IMR-90 (cell line): ENCODE measurements around the gene LIPH. TPM values are rescaled to one million over a fixed set of nuclear protein-coding genes. Genes with fewer than 3 reads are reported as not detected.

Source experiments
- ATAC-seq: fragments of 200-7000 bp; cut with Tn5 transposase; 2 replicates; pipeline ENCODE4 v1.9.1; 2020; ENCODE audit warnings: low read depth, mild to moderate bottlenecking, moderate library complexity
- BruUV-seq: library from RNA; stranded (reverse); fragments of 400-500 nt; replicated peaks from 2 replicates; lab custom pipeline; 2021; lab: Mats Ljungman, UMichigan
- CTCF ChIA-PET: fragments of 300-600 bp; formaldehyde crosslinking; extraction: SDS; loops from one replicate; lab custom pipeline; 2021; ENCODE audit warnings: antibody characterized with exemption; lab: Yijun Ruan, JAX
- POLR2A ChIA-PET: fragments of 300-600 bp; sonication (Branson Sonifier 250); formaldehyde crosslinking; loops from one replicate; lab custom pipeline; 2022; ENCODE audit warnings: antibody characterized with exemption; ENCODE audit not compliant: unreplicated experiment; lab: Charles Lee
- DNase-seq: peaks from one replicate; pipeline ENCODE4 v3.0.0; 2013
- H2AFZ ChIP-seq: replicated peaks from 2 replicates; pipeline ENCODE3; 2013; ENCODE audit warnings: low read length, mild to moderate bottlenecking; ENCODE audit not compliant: poor library complexity
- H2AK5ac ChIP-seq: 2 replicates; pipeline ENCODE4 v1.6.1; 2013; ENCODE audit warnings: low read depth, low read length, inconsistent platforms
- H2AK9ac ChIP-seq: replicated peaks from 2 replicates; pipeline ENCODE3; 2013; ENCODE audit warnings: mild to moderate bottlenecking, low read depth, low read length, moderate library complexity; ENCODE audit not compliant: poor library complexity
- H2BK120ac ChIP-seq: 2 replicates; pipeline ENCODE4 v1.6.1; 2013; ENCODE audit warnings: low read depth, low read length, inconsistent platforms
- H2BK15ac ChIP-seq: 3 replicates; pipeline ENCODE4 v1.6.1; 2013; ENCODE audit warnings: low read depth, low read length, inconsistent platforms
- H2BK20ac ChIP-seq: 2 replicates; pipeline ENCODE4 v1.6.1; 2013; ENCODE audit warnings: low read depth, mild to moderate bottlenecking, inconsistent platforms, low read length, moderate library complexity
- H2BK5ac ChIP-seq: 2 replicates; pipeline ENCODE4 v1.6.1; 2013; ENCODE audit warnings: mild to moderate bottlenecking, low read depth, low read length, inconsistent platforms; ENCODE audit not compliant: poor library complexity, severe bottlenecking
- H3K14ac ChIP-seq: replicated peaks from 2 replicates; pipeline ENCODE4 v1.6.1; 2013; ENCODE audit warnings: low read depth, low read length, inconsistent platforms
- H3K18ac ChIP-seq: 2 replicates; pipeline ENCODE4 v1.6.1; 2013; ENCODE audit warnings: low read depth, low read length, control low read depth
- H3K23ac ChIP-seq: 2 replicates; pipeline ENCODE4 v1.6.1; 2013; ENCODE audit warnings: low read depth, low read length, inconsistent platforms
- H3K27ac ChIP-seq: 2 replicates; pipeline ENCODE4 v1.5.1; 2013; ENCODE audit warnings: mild to moderate bottlenecking, control low read depth, low read length; ENCODE audit not compliant: insufficient read depth
- H3K27me3 ChIP-seq: 2 replicates; pipeline ENCODE4 v1.6.1; 2013; ENCODE audit warnings: low read length; ENCODE audit not compliant: control insufficient read depth, insufficient read depth
- H3K36me3 ChIP-seq: 2 replicates; pipeline ENCODE4 v1.6.1; 2013; ENCODE audit warnings: low read length, mixed read lengths; ENCODE audit not compliant: control insufficient read depth, insufficient read depth
- H3K4ac ChIP-seq: 2 replicates; pipeline ENCODE4 v1.6.1; 2013; ENCODE audit warnings: low read depth, low read length, inconsistent platforms
- H3K4me1 ChIP-seq: 2 replicates; pipeline ENCODE4 v1.6.1; 2013; ENCODE audit warnings: low read length, mixed read lengths; ENCODE audit not compliant: control insufficient read depth, insufficient read depth
- H3K4me2 ChIP-seq: 2 replicates; pipeline ENCODE4 v1.6.1; 2013; ENCODE audit warnings: low read depth, mild to moderate bottlenecking, control low read depth, low read length, moderate library complexity
- H3K4me3 ChIP-seq: 2 replicates; pipeline ENCODE4 v1.5.1; 2013; ENCODE audit warnings: low read depth, mild to moderate bottlenecking, control low read depth, low read length, moderate library complexity; ENCODE audit not compliant: insufficient read depth
- H3K56ac ChIP-seq: 2 replicates; pipeline ENCODE4 v1.6.1; 2013; ENCODE audit warnings: low read length, inconsistent platforms; ENCODE audit not compliant: insufficient read depth; ENCODE audit errors: extremely low read depth
- H3K79me1 ChIP-seq, 2 experiments: 2 replicates each; pipeline ENCODE4 v1.6.1; 2013; ENCODE audit warnings: low read length in 2 of 2, inconsistent platforms in 1 of 2, low read depth in 1 of 2
- H3K9ac ChIP-seq: 2 replicates; pipeline ENCODE4 v1.6.1; 2013; ENCODE audit warnings: low read depth, low read length, control low read depth
- H3K9me1 ChIP-seq: 2 replicates; pipeline ENCODE4 v1.6.1; 2013; ENCODE audit warnings: low read length, inconsistent platforms; ENCODE audit not compliant: insufficient read depth
- H3K9me3 ChIP-seq: 2 replicates; pipeline ENCODE4 v1.6.1; 2013; ENCODE audit warnings: low read length; ENCODE audit not compliant: control insufficient read depth, insufficient read depth
- H4K20me1 ChIP-seq: 2 replicates; pipeline ENCODE4 v1.6.1; 2013; ENCODE audit warnings: low read length, inconsistent platforms; ENCODE audit not compliant: insufficient read depth
- H4K5ac ChIP-seq: 2 replicates; pipeline ENCODE4 v1.6.1; 2013; ENCODE audit warnings: mild to moderate bottlenecking, low read depth, low read length, control low read depth
- H4K8ac ChIP-seq, 2 experiments: 2 replicates each; pipeline ENCODE4 v1.6.1; 2013; ENCODE audit warnings: low read depth in 2 of 2, low read length in 2 of 2, control low read depth in 1 of 2, inconsistent platforms in 1 of 2
- H4K91ac ChIP-seq: 2 replicates; pipeline ENCODE4 v1.6.1; 2013; ENCODE audit warnings: low read depth, low read length, inconsistent platforms; ENCODE audit not compliant: insufficient read depth
- BHLHE40 ChIP-seq: fragments of 150-350 bp; IDR thresholded peaks from 2 replicates; pipeline ENCODE4 v1.6.1; 2016; ENCODE audit warnings: mild to moderate bottlenecking, low read depth, low read length
- CHD1 ChIP-seq: IDR thresholded peaks from 2 replicates; pipeline ENCODE4 v1.6.1; 2012; ENCODE audit warnings: low read depth, low read length, improper control_type of control experiment
- FOS ChIP-seq: fragments of 150-350 bp; IDR thresholded peaks from 2 replicates; pipeline ENCODE4 v1.6.1; 2016; ENCODE audit warnings: low read depth, low read length
- MAFK ChIP-seq: IDR thresholded peaks from 2 replicates; pipeline ENCODE4 v1.6.1; 2012; ENCODE audit warnings: low read depth, low read length, improper control_type of control experiment
- MXI1 ChIP-seq: IDR thresholded peaks from 2 replicates; pipeline ENCODE4 v1.6.1; 2012; ENCODE audit warnings: low read depth, mild to moderate bottlenecking, low read length, moderate library complexity, borderline replicate concordance
- POLR2A ChIP-seq: IDR thresholded peaks from 2 replicates; pipeline ENCODE4 v1.6.1; 2012; ENCODE audit warnings: mild to moderate bottlenecking, low read depth, low read length
- RAD21 ChIP-seq: IDR thresholded peaks from 2 replicates; pipeline ENCODE4 v1.6.1; 2012; ENCODE audit warnings: low read length, improper control_type of control experiment
- RFX5 ChIP-seq: IDR thresholded peaks from 2 replicates; pipeline ENCODE4 v1.8.0; 2012; ENCODE audit warnings: low read depth, mild to moderate bottlenecking, low read length, moderate library complexity
- USF2 ChIP-seq: fragments of 150-350 bp; IDR thresholded peaks from 2 replicates; pipeline ENCODE4 v1.6.1; 2017; ENCODE audit warnings: mild to moderate bottlenecking, antibody characterized with exemption, low read length, low read depth
- WGBS, 2 experiments: methylation state at CpG; one replicate each; pipeline versions ENCODE4 v1.1.5 to v1.1.7; 2013; ENCODE audit warnings: missing lambda C conversion rate in 2 of 2; ENCODE audit not compliant: insufficient read length in 1 of 2; ENCODE audit errors: extremely low coverage in 2 of 2; 5-methylcytosine and 5-hydroxymethylcytosine counted together
- dilution Hi-C: fragments of 300-500 bp; cut with HindIII; formaldehyde crosslinking; loops from one replicate; pipeline ENCODE4 v1.14.3; 2018; ENCODE audit warnings: low sequenced_read_pairs; ENCODE audit not compliant: unreplicated experiment
- in situ Hi-C: fragments of 300-500 bp; cut with MboI; formaldehyde crosslinking; loops from 3 replicates; pipeline ENCODE4 v1.14.3; 2019; ENCODE audit warnings: low sequenced_read_pairs, inconsistent platforms, mixed read lengths
- intact Hi-C: fragments of 100-400 bp; cut with micrococcal nuclease; formaldehyde crosslinking; loops from 2 replicates; pipeline ENCODE4 v1.10.0; 2022
- polyA plus RNA-seq, 3 experiments: library from polyadenylated mRNA; depleted of rRNA; stranded (reverse); fragments of >200 nt; gene quantifications; 2 replicates each; pipeline ENCODE4 v1.2.3, GENCODE V29; 2012; ENCODE audit warnings: low replicate concordance in 1 of 3
- total RNA-seq: library from RNA; depleted of rRNA; stranded (reverse); fragments of >200 nt; gene quantifications from 2 replicates; pipeline ENCODE4 v1.2.3, GENCODE V29; 2012

LIPH gene
- total and polyA plus RNA-seq, 2 of the 4 experiments (the other 2 are of a cell fraction): 0.27 to 0.36 TPM

GRCh38 chr3:185526349-185526951 is 25.9 kb downstream of the LIPH start:
- Histone ChIP-seq H4K20me1 (no peaks in the 10 kb centered on the region), H2AK9ac (no peak overlapping the region), H3K56ac (no peak overlapping the region), H3K27me3 (peaks cover 8% of the 10 kb centered on the region), H3K4me2 (no peak overlapping the region), H3K23ac (no peak overlapping the region), H3K9me3 (no peaks in the 10 kb centered on the region), H2BK120ac (no peak overlapping the region), H4K8ac (no peak overlapping the region), H2AFZ (no peak overlapping the region), H3K4ac (no peak overlapping the region), H3K18ac (no peak overlapping the region), H3K14ac (no peak overlapping the region), H3K9me1 (no peaks in the 10 kb centered on the region), H2BK5ac (no peak overlapping the region), H2BK15ac (no peak overlapping the region), H3K4me1 (no peaks in the 10 kb centered on the region), H4K91ac (no peak overlapping the region), H3K27ac (no peak overlapping the region), H2AK5ac (no peak overlapping the region), H3K79me1 (no peaks in the 10 kb centered on the region), H3K9ac (no peak overlapping the region), H3K4me3 (no peak overlapping the region), H2BK20ac (no peak overlapping the region), H4K5ac (no peak overlapping the region), H3K36me3 (no peaks in the 10 kb centered on the region)
- WGBS, 2 experiments: no CpG with 5 or more reads among the region's 2 CpGs
- dilution Hi-C loops (no loop called here), in situ Hi-C loops (no loop called here), intact Hi-C loops (no loop called here)
- DNase-seq (no peak), ATAC-seq (no peak)
- BruUV-seq: no TSS peak
- TF ChIP-seq USF2 (no peak), CHD1 (no peak), POLR2A (no peak), BHLHE40 (no peak), MAFK (no peak), RAD21 (no peak), MXI1 (no peak), FOS (no peak), RFX5 (no peak)
- ChIA-PET POLR2A (no interaction called here), CTCF (no interaction called here)
